ENCODE data around the gene VRK3. TPM values are rescaled to one million over a fixed set of nuclear protein-coding genes. Genes with fewer than 3 reads are reported as not detected.

Gene VRK3
- total and polyA plus RNA-seq, 2 of the 4 experiments (the other 2 are of a cell fraction): 28.7 to 35.8 TPM

- no peak overlapping the region for H3K18ac ChIP-seq (ENCODE audit: low read depth, low read length)
- dilution Hi-C loops (cut with HindIII; ENCODE audit: low sequenced_read_pairs, unreplicated experiment) (no loop called here), in situ Hi-C loops (cut with MboI; ENCODE audit: low sequenced_read_pairs) (no loop called here), intact Hi-C loops (cut with micrococcal nuclease) (no loop called here)
- H2BK15ac ChIP-seq (ENCODE audit: low read depth, low read length): no peak overlapping the region
- no peak overlapping the region for H2BK120ac ChIP-seq (ENCODE audit: low read depth, low read length)
- H4K5ac ChIP-seq (ENCODE audit: low read depth, low read length): no peak overlapping the region
- POLR2A ChIA-PET (ENCODE audit: unreplicated experiment): no interaction called here
- no peaks in the 10 kb centered on the region for H3K79me1 ChIP-seq (ENCODE audit: low read depth in 1 of 2, low read length in 2 of 2)
- no peak overlapping the region for H2BK20ac ChIP-seq (ENCODE audit: low read depth, low read length)
- H4K20me1 ChIP-seq (ENCODE audit: insufficient read depth, low read length): no peaks in the 10 kb centered on the region; the same call in 1 of the 2 replicates
- no peak overlapping the region for H2AK5ac ChIP-seq (ENCODE audit: low read depth, low read length)
- H3K14ac ChIP-seq (replicated peaks; ENCODE audit: low read depth, low read length): no peak overlapping the region
- H3K9me3 ChIP-seq (ENCODE audit: control insufficient read depth, insufficient read depth, low read length): no peaks in the 10 kb centered on the region
- peaks cover 8% of the 10 kb centered on the region for H3K27me3 ChIP-seq (ENCODE audit: control insufficient read depth, insufficient read depth, low read length)
- H3K23ac ChIP-seq (ENCODE audit: low read depth, low read length): no peak overlapping the region
- H3K4me1 ChIP-seq (ENCODE audit: control insufficient read depth, insufficient read depth, low read length): no peaks in the 10 kb centered on the region
- H2AFZ ChIP-seq (replicated peaks; ENCODE audit: low read length, poor library complexity): no peak overlapping the region
- H4K91ac ChIP-seq (ENCODE audit: insufficient read depth, low read depth, low read length): no peak overlapping the region
- ATAC-seq (ENCODE audit: low read depth) (no peak), DNase-seq (no peak)
- H3K56ac ChIP-seq (ENCODE audit: extremely low read depth, insufficient read depth, low read length): no peak overlapping the region
- no peak overlapping the region for H2BK5ac ChIP-seq (ENCODE audit: low read depth, low read length, poor library complexity, severe bottlenecking)
- peaks cover 5% of the 10 kb centered on the region for H3K36me3 ChIP-seq (ENCODE audit: control insufficient read depth, insufficient read depth, low read length)
- no peak overlapping the region for H3K27ac ChIP-seq (ENCODE audit: insufficient read depth, low read length)
- 45% methylated on average over 5 of the region's 12 CpGs; no CpG with 5 or more reads in 1 of the 2 experiments for WGBS, 2 experiments (ENCODE audit: extremely low coverage in 2 of 2, insufficient read length in 1 of 2)
- H3K9me1 ChIP-seq (ENCODE audit: insufficient read depth, low read length): peaks cover 3% of the 10 kb centered on the region; the same call in 1 of the 2 replicates
- H3K9ac ChIP-seq (ENCODE audit: low read depth, low read length): no peak overlapping the region
- BruUV-seq (replicated peaks): no TSS peak
- no peak overlapping the region for H3K4me2 ChIP-seq (ENCODE audit: low read depth, low read length)
- no peak overlapping the region for H3K4me3 ChIP-seq (ENCODE audit: insufficient read depth, low read depth, low read length)
- TF ChIP-seq MAFK (IDR thresholded peaks at IDR 0.05; ENCODE audit: low read depth, low read length) (no peak), ELK1 (IDR thresholded peaks at IDR 0.05; ENCODE audit: borderline replicate concordance, low read depth, low read length) (no peak), MAZ (IDR thresholded peaks at IDR 0.05; ENCODE audit: borderline replicate concordance, low read depth, low read length) (no peak), MXI1 (IDR thresholded peaks at IDR 0.05; ENCODE audit: borderline replicate concordance, low read depth, low read length) (no peak), CEBPB (IDR thresholded peaks at IDR 0.05; ENCODE audit: low read depth, low read length) (no peak), NFE2L2 (IDR thresholded peaks at IDR 0.05; ENCODE audit: low read depth, low read length) (no peak), CHD1 (IDR thresholded peaks at IDR 0.05; ENCODE audit: low read depth, low read length) (no peak), FOS (IDR thresholded peaks at IDR 0.05; ENCODE audit: low read depth, low read length) (no peak), RAD21 (IDR thresholded peaks at IDR 0.05; ENCODE audit: low read length) (no peak), BHLHE40 (IDR thresholded peaks at IDR 0.05; ENCODE audit: low read depth, low read length) (no peak), RFX5 (IDR thresholded peaks at IDR 0.05; ENCODE audit: low read depth, low read length) (no peak), CTCF (conservative IDR thresholded peaks at IDR 0.05; ENCODE audit: low read depth, low read length) (no peak), RCOR1 (IDR thresholded peaks at IDR 0.05; ENCODE audit: insufficient replicate concordance, low read length) (no peak)
- no peak overlapping the region for H3K4ac ChIP-seq (ENCODE audit: low read depth, low read length)
- CTCF ChIA-PET: no interaction called here
- no peak overlapping the region for H4K8ac ChIP-seq (ENCODE audit: low read depth in 2 of 2, low read length in 2 of 2)
- H2AK9ac ChIP-seq (replicated peaks; ENCODE audit: low read depth, low read length, poor library complexity): no peak overlapping the region
Observed at GRCh38 chr19:49971991-49972411, 53.2 kb downstream of the VRK3 start.

Data from IMR-90 (cell line).